HG03342 (cell line): ENCODE results near the gene TNPO3.

Experiments used
- ATAC-seq: cut with Tn5 transposase; IDR thresholded peaks from one replicate; pipeline ENCODE4 v1.9.1; 2021; ENCODE audit warnings: mild to moderate bottlenecking, moderate library complexity; ENCODE audit not compliant: unreplicated experiment

The TNPO3 gene

DNA sequence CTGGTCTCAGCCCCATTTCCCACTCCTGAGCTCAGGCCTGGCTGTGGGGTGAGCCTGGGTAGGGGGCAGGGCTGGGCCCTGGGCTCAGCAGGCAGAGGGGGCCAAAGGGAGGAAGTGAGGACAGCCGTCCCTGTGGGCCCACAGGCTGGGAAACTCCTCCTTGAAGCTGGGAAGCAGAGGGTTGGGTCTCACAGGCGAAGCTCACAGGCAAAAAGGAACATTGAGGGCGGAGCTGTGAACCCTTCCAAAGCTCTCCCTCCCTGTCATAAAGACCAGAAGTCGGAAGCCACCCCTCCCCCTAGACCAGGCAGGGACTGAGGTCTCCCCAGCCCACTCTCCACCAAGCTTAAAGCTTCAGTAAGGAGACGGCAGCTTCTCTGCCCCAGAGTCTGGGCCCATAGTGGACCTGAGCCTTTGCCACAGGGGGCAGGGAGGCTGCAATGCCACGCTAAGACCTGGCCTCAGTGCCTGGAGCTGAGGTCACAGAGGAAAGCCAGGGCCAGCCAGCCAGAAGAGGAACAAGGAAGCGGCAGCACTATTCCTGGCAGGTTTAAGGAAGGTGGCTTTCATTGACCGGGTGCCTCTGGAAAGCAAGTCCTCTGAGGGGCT lies 143.4 kb downstream of the TNPO3 start:
- no peak for ATAC-seq

DNA sequence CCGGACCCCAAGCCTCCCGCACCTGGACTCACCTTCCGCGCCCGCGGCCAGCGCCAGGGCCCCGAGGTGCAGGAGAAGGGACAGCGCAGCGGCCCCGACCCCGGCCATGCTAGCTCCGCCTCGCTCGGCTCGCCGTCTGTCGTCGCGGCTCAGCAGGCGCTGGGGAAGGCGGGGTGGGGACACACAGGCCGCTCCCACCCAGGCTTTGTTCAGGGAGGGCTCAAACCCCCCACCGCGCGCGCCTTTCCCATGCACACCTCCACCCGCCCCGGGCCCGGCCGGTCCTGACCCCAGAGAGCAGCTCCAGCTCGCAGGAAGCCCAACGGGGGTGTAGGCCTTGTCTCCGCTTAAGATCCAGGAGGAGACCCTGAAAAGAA lies 144.4 kb downstream of the TNPO3 start, which contains the start of gene KCP:
TSS of gene KCP (minus strand) at position 141 of the 377 bp plus-strand sequence. CDS start at position 108, 33 bp downstream.
- ATAC-seq: no peak

GRCh38 chr7:128909625-128910568 lies 145.0 kb downstream of the TNPO3 start:
- no peak for ATAC-seq

GRCh38 chr7:128908750-128909624 lies 145.9 kb downstream of the TNPO3 start:
- no peak for ATAC-seq

DNA sequence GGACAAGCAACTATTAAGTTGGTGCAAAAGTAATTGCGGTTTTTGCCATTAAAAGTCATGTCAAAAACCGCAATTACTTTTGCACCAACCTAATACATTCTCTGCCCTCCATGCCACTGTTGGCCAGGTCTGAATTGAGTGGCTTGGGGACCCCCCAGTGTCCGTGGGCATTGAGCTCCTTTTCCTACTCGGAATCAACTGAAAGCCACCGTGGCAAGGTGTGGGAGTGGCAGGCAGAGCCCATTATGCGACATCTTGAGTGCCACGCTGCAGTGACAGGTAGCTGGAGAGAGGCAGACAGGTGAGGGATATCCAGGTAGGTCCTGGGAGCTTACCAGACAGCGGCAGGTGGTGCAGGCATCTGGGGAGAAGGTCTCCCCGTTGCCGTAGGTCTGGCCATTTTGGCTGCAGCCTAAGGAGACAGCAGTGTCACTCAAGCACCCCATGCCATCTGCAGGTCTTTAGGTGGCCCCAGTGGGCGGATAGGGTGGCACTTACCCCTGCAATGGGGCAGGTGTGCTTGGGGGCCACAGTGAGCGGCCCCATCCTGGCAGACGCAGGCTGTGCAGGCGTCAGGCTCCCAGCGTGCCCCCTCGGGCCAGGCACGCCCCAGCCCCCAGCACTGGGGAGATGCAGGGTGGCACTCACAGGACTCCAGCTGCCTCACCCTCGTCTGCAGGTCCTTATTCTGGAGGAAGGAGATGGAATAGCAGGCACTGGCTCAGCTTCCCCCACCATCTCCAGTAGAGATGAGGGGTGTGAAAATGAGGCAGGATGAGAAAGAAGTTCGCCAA lies 147.9 kb downstream of the TNPO3 start:
- ATAC-seq: no peak

GRCh38 chr7:128906001-128906765 lies 148.7 kb downstream of the TNPO3 start:
- ATAC-seq: no peak

- ATAC-seq: no peak
These were observed 150.3 kb downstream of the TNPO3 start for GRCh38 chr7:128904381-128905197.
